Muscle layer of colon (tissue), 2 donors: ENCODE data around the gene MRPS16.

Experiments used
- H3K27ac ChIP-seq: one replicate; pipeline ENCODE4 v1.7.0; 2013; ENCODE audit warnings: low read depth, mild to moderate bottlenecking, low read length, moderate library complexity
- H3K27me3 ChIP-seq, 2 donors: one replicate each; pipeline ENCODE4 v1.7.0; 2013; ENCODE audit warnings: low read length in 2 of 2, mild to moderate bottlenecking in 2 of 2; ENCODE audit not compliant: insufficient read depth in 2 of 2, control insufficient read depth in 1 of 2
- H3K36me3 ChIP-seq: one replicate; pipeline ENCODE4 v1.7.0; 2013; ENCODE audit warnings: mild to moderate bottlenecking, low read length; ENCODE audit not compliant: insufficient read depth
- H3K4me1 ChIP-seq: one replicate; pipeline ENCODE4 v1.7.0; 2013; ENCODE audit warnings: mild to moderate bottlenecking, low read length; ENCODE audit not compliant: insufficient read depth
- H3K4me3 ChIP-seq, 2 donors: one replicate each; pipeline ENCODE4 v1.7.0; 2013; ENCODE audit warnings: low read length in 2 of 2, low read depth in 1 of 2, mild to moderate bottlenecking in 1 of 2, moderate library complexity in 1 of 2
- H3K9ac ChIP-seq: one replicate; pipeline ENCODE4 v1.7.0; 2013; ENCODE audit warnings: low read length
- H3K9me3 ChIP-seq: one replicate; pipeline ENCODE4 v1.7.0; 2013; ENCODE audit warnings: mild to moderate bottlenecking, low read length
- donor health status: abdominal sarcoma.
- donor health status: Adenocarcinoma of cecum.

Gene MRPS16

GRCh38 chr10:73211106-73211811 lies 41.2 kb downstream of the MRPS16 start:
- Histone ChIP-seq H3K4me1 (no peaks in the 10 kb centered on the region), H3K27me3 (no peaks in the 10 kb centered on the region), H3K4me3 (no peak overlapping the region), H3K27ac (no peak overlapping the region), H3K9ac (no peak overlapping the region), H3K36me3 (peaks cover under 1% of the 10 kb centered on the region), H3K9me3 (no peaks in the 10 kb centered on the region)

GRCh38 chr10:73210395-73211105 lies 41.9 kb downstream of the MRPS16 start:
- Histone ChIP-seq H3K4me1 (no peaks in the 10 kb centered on the region), H3K9ac (no peak overlapping the region), H3K4me3 (no peak overlapping the region), H3K27me3 (no peaks in the 10 kb centered on the region), H3K27ac (no peak overlapping the region), H3K36me3 (no peaks in the 10 kb centered on the region), H3K9me3 (no peaks in the 10 kb centered on the region)

GRCh38 chr10:73209705-73210104 lies 42.7 kb downstream of the MRPS16 start:
- Histone ChIP-seq H3K36me3 (no peaks in the 10 kb centered on the region), H3K9ac (no peak overlapping the region), H3K27me3 (no peaks in the 10 kb centered on the region), H3K4me3 (no peak overlapping the region), H3K4me1 (no peaks in the 10 kb centered on the region), H3K27ac (no peak overlapping the region), H3K9me3 (no peaks in the 10 kb centered on the region)

- Histone ChIP-seq H3K4me3 (no peak overlapping the region), H3K27me3 (no peaks in the 10 kb centered on the region), H3K27ac (no peak overlapping the region), H3K36me3 (no peaks in the 10 kb centered on the region), H3K4me1 (no peaks in the 10 kb centered on the region), H3K9me3 (no peaks in the 10 kb centered on the region), H3K9ac (no peak overlapping the region)
Measured at GRCh38 chr10:73207883-73208282, 44.6 kb downstream of the MRPS16 start.

- Histone ChIP-seq H3K9me3 (no peaks in the 10 kb centered on the region), H3K4me3 (no peak overlapping the region), H3K4me1 (no peaks in the 10 kb centered on the region), H3K9ac (no peak overlapping the region), H3K27ac (no peak overlapping the region), H3K27me3 (no peaks in the 10 kb centered on the region), H3K36me3 (no peaks in the 10 kb centered on the region)
Measured at GRCh38 chr10:73206385-73206784, 46.1 kb downstream of the MRPS16 start.

- no peak overlapping the region for H3K9ac ChIP-seq
- H3K4me3 ChIP-seq, result no peak overlapping the region
- no peaks in the 10 kb centered on the region for H3K27me3 ChIP-seq
- no peak overlapping the region for H3K27ac ChIP-seq
- H3K9me3 ChIP-seq, result no peaks in the 10 kb centered on the region
- no peaks in the 10 kb centered on the region for H3K36me3 ChIP-seq
- no peaks in the 10 kb centered on the region for H3K4me1 ChIP-seq
Measured at GRCh38 chr10:73205890-73206289, 46.6 kb downstream of the MRPS16 start.

GRCh38 chr10:73205081-73205480 lies 47.4 kb downstream of the MRPS16 start:
- no peak overlapping the region for H3K4me3 ChIP-seq
- no peak overlapping the region for H3K27ac ChIP-seq
- no peak overlapping the region for H3K9ac ChIP-seq
- H3K36me3 ChIP-seq, result no peaks in the 10 kb centered on the region
- H3K9me3 ChIP-seq, result no peaks in the 10 kb centered on the region
- no peaks in the 10 kb centered on the region for H3K27me3 ChIP-seq
- no peaks in the 10 kb centered on the region for H3K4me1 ChIP-seq
